ENCODE data around the gene MAOB. TPM values are rescaled to one million over a fixed set of nuclear protein-coding genes. Genes with fewer than 3 reads are reported as not detected.
"Not testable (repeated sequence)": the region's sequence is repeated elsewhere in the genome, so short reads cannot be mapped to it uniquely, and the experiment has no call there.

Gene MAOB
- total RNA-seq, 4 donors from 2014 or later: 32.9 to 131 (median 58.2) TPM

- H3K4me3 ChIP-seq: no peak overlapping the region
- intact Hi-C loops (cut with DNase I; ENCODE audit: low total_unique reads): no loop called here
- no peak overlapping the region for H3K27ac ChIP-seq
Observed at GRCh38 chrX:43728966-43729365, 153.3 kb downstream of the MAOB start.

GRCh38 chrX:43728002-43728401 lies 154.2 kb downstream of the MAOB start:
- intact Hi-C loops (cut with DNase I; ENCODE audit: low total_unique reads): no loop called here
- Histone ChIP-seq H3K9me3 (no peaks in the 10 kb centered on the region), H3K4me3 (no peak overlapping the region), H3K27me3 (no peaks in the 10 kb centered on the region), H3K4me1 (no peaks in the 10 kb centered on the region), H3K27ac (no peak overlapping the region), H3K36me3 (no peaks in the 10 kb centered on the region)
- no peak for DNase-seq
- TF ChIP-seq POLR2A (IDR thresholded peaks at IDR 0.05) (no peak), CTCF (IDR thresholded peaks at IDR 0.05) (no peak)

More at GRCh38 chrX:43728966-43729365, 153.3 kb downstream of the MAOB start:
- Histone ChIP-seq H3K36me3 (no peaks in the 10 kb centered on the region), H3K4me1 (no peaks in the 10 kb centered on the region), H3K9me3 (no peaks in the 10 kb centered on the region), H3K27me3 (no peaks in the 10 kb centered on the region)
- TF ChIP-seq POLR2A (IDR thresholded peaks at IDR 0.05): no peak
- no peak for TF ChIP-seq CTCF (IDR thresholded peaks at IDR 0.05)
- DNase-seq: no peak

- intact Hi-C loops (cut with DNase I; ENCODE audit: low total_unique reads); H3K27ac ChIP-seq; H3K4me3 ChIP-seq; DNase-seq; H3K36me3 ChIP-seq; H3K9me3 ChIP-seq; H3K4me1 ChIP-seq; H3K27me3 ChIP-seq: not testable (repeated sequence)
Observed at GRCh38 chrX:43727254-43727653, 155.0 kb downstream of the MAOB start.

- intact Hi-C loops (cut with DNase I; ENCODE audit: low total_unique reads); H3K9me3 ChIP-seq; H3K36me3 ChIP-seq; H3K4me1 ChIP-seq; H3K27me3 ChIP-seq; DNase-seq; H3K4me3 ChIP-seq; H3K27ac ChIP-seq: not testable (repeated sequence)
Observed at GRCh38 chrX:43725227-43725626, 157.0 kb downstream of the MAOB start.

- DNase-seq: no peak
- Histone ChIP-seq H3K36me3 (no peaks in the 10 kb centered on the region), H3K9me3 (peaks cover 0 to 5% of the 10 kb centered on the region in 2 donors), H3K27me3 (no peaks in the 10 kb centered on the region), H3K4me3 (no peak overlapping the region), H3K27ac (no peak overlapping the region), H3K4me1 (no peaks in the 10 kb centered on the region)
- TF ChIP-seq POLR2A (IDR thresholded peaks at IDR 0.05) (no peak), CTCF (IDR thresholded peaks at IDR 0.05) (no peak)
- intact Hi-C loops (cut with DNase I; ENCODE audit: low total_unique reads): no loop called here
Observed at GRCh38 chrX:43720961-43721360, 161.3 kb downstream of the MAOB start.

- Histone ChIP-seq H3K27ac (no peak overlapping the region), H3K4me1 (no peaks in the 10 kb centered on the region), H3K36me3 (no peaks in the 10 kb centered on the region), H3K9me3 (peaks cover 0 to 5% of the 10 kb centered on the region in 2 donors), H3K27me3 (no peaks in the 10 kb centered on the region), H3K4me3 (no peak overlapping the region)
- TF ChIP-seq POLR2A (IDR thresholded peaks at IDR 0.05) (no peak), CTCF (IDR thresholded peaks at IDR 0.05) (no peak)
- no peak for DNase-seq
- intact Hi-C loops (cut with DNase I; ENCODE audit: low total_unique reads): no loop called here
Observed at GRCh38 chrX:43720082-43720481, 162.2 kb downstream of the MAOB start.
